Measurements from ENCODE around the gene FSTL1.
"Not testable (repeated sequence)": the region's sequence is repeated elsewhere in the genome, so short reads cannot be mapped to it uniquely, and the experiment has no call there.

The FSTL1 gene

DNA sequence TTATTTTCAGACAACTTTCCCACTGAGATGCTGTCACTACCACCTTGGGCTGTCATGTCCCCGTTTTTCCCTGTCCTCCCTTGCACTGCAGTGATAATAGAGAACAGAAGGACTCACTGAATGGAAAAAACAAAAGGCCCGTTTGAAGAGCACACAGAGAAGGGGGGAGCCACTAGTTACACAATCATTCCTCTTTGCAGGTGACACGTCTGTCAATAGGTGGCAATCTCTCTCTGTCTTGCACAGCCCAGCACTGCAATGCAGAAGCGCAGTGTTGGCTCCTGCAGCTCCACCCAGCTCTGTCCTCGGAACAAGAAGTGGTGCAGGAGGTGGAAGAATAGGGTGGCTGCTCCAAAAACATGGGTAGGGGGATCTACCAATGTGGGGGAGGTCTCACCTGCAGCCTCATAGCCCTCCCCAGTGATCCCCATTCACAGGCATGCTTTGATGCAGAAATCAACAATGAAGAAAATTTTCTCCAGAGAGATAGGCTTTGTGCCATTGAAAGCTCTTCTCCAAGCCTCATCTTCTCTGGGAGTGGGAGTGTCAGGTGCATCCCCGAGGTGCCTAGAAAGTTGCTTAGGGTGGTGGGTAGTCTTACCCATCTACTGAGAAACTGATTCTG is 31.8 kb downstream of the FSTL1 start:
- FAIRE-seq (no peak), DNase-seq (ENCODE audit: low spot score) (peak; percentile 60)

DNA sequence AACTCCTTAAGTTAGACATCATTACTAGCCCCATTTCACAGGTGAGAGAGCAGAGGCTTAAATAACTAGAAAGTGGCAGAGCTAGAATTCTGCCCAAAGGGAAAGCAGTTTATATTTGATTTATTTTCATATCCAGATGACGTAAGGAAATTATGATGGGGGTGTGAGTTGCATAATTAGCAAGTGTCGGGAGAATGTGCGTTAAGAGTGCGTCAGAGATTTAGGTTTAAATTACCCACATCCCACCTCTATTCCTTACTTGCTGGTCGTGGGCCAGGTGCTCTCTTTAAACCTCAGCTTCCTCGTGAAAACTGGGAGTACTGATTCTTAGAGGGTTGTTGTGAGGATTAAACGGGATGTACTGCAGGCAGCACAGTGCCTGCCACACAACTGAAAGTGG is 32.3 kb downstream of the FSTL1 start:
- DNase-seq (ENCODE audit: low spot score) (no peak), FAIRE-seq (no peak)

DNA sequence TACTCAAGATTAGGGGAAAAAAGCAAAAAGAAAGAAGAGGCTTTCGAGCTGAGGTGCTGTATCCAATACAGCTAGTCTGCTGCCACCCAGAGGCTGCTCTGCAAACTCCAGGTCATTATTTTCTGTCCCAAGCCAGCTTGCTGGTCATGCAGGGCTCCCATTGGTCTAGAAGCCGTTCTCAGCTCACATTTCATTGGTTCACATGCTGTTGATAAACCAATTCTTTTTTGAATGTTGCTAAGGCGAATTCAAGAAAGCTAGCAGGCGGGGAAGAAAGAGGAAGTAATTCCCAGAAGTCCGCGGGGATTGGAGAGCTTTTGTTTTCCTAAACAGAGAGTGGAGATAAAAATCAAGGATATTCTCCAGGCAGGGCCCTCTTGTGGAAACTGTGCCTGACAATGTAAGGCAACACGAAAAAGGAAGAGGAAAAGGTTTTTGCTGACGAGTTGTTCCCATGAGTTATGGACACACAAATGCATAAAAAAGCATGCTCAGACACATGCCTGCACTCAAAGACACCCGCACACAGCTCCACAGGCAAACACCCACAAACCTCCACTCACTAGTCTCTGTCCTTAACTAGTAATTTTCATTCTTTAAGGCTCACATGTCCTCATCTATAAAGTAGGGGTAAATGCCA is 33.4 kb downstream of the FSTL1 start:
- DNase-seq (ENCODE audit: low spot score) (peak; percentile 97), FAIRE-seq (peak; percentile 83)

DNA sequence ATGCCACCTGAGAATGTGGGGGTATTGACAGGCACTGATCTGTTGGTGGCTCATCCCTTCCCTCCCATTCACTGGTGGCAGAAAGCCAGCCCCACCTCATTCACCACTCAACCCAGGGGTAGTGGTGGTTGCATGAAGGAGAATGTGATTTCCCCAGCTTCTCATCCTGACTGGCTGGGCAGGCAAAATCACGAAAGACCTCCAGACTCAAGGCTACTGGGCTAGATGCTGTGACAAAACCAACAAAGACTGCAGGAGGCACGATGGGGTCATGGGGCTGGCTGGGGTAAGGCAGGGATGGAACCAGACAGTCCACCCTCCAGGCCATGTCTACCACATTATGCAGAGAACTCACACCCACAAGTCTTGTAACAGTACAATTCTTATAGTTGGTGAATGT is 33.9 kb downstream of the FSTL1 start:
- DNase-seq (ENCODE audit: low spot score) (no peak), FAIRE-seq (peak; percentile 65)

DNA sequence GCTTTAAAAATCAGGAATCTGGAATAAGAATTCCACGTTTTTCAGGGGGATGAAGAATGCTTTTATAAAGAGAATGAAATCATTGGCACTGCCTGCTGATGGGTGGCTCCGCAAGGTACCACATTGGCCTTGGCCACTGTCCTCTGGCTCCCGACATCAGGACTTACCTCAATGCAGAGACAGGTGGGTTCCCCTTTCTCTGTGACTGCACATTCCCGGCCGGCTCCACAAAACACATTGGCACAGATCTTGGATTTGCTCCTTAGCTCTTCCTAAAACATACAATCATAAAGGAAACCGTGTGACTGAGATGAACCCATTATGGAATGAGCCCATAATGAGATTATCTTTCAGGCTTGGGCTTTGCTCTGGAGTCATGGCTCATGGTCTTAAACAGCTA is 35.0 kb downstream of the FSTL1 start:
- no peak for DNase-seq (ENCODE audit: low spot score)
- FAIRE-seq = no peak

DNA sequence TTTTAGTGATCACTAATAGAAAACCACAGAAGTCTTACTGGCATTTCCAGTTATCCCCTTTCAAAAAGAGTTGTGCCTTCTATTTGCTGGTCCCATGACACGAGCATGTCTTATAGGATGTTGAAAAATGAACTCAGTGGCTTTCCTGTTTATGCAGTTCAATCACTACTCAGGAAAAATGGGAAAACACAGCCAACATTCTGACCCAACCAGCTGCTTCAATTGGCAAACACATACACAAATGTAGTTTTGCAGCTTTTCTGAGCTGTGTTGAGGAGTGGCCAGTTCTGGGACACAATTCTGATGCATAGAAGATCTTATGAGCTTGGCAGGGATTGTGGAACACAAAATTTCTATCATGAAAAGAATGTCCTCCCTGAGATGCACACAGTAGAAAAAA is 40.3 kb downstream of the FSTL1 start:
- DNase-seq (ENCODE audit: low spot score) = no peak
- no peak for FAIRE-seq

DNA sequence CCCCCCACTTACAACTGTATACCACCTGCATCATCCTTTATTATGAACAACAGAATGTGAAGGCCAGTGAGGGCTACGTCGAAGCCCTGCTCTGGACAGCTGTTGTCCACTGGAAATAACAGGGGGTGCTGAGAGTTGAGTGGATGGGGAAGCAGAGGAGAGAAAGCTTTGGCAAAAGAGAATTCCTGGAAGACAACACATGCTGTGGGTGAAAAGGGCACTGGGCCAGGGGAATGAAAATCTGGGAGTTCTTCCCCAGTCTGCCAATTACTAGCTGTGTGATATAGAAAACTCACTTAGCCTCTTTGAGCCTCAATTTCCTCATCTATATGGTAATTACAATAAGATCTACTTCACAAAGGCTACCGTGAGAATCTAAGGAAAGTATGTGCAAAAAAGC is 40.7 kb downstream of the FSTL1 start:
- no peak for DNase-seq (ENCODE audit: low spot score)
- FAIRE-seq = no peak

DNA sequence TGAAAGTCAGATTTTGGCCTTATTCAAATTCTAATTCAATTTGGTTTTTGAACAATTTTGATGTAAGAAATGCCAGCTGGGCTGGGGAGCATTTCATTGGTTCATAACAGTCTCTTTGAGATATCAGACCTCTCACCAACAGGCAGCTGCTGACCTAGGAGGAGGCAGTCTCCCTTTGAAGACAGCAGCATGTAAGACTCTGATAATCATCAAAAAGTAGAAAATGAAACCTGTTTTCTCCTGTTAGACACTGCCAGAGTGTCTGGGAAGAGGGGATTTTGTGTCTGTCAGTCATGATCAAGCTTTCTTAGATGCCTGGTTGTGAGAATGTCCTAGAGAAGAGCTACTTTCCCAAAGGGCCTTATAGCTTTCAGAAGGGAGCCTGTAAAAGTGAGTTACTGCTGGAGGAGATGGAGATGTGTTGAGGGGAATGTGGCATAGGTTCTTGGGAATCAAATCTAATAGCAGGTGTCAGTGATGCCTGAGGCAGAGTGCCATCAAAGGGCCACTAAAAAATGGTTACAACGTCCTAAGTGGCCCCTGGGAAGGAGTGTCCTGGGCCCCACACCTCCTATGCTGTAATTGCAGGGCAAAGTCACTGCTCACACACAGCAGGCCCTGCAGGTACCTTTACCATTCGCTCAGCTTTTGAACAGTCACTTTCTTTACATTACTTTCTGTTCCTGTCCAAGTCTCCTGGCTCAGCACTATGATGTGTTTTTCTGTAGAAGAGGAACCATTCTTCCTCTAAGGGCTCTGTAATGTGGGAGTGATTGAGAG is 43.1 kb downstream of the FSTL1 start:
- DNase-seq (ENCODE audit: low spot score) (no peak), FAIRE-seq (no peak)

DNA sequence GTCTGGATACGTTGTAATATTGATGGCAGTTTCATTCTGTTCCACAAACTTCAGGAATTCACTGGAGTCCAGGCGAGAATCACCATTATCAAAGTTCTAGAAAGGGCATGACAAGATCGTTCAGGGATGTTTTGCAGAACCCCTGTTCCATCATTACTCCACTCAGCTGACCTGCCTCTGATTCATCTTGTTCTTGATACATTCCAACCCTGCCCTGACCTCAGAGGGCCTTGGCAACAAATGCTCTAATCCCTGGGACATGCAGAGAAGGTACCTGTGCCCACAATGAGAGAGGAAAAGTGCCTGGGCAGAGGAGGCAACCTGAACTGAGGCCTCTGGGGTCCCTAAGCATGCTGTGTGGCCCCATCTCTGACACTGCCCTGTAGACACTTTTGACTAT is 45.9 kb downstream of the FSTL1 start:
- DNase-seq (ENCODE audit: low spot score) (no peak), FAIRE-seq (peak; percentile 20)

DNA sequence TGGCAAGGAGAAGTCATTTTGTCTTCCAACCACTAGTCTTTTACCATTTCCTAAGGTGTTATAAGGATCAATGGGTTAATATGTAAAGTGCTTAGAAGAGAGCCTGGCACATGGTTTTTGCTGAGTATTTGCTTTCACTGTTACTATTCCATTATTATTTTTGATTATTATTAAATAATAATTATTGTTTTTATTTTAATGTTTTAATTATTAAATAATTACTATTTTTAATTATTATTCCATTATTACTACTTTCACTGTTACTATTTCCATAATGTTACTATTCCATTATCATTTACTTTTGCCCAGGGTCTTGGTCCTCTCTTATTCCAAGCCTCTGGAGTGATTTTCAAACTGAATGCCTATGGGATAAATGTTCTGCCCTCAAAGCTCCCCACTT is 48.5 kb downstream of the FSTL1 start:
- no peak for FAIRE-seq

DNA sequence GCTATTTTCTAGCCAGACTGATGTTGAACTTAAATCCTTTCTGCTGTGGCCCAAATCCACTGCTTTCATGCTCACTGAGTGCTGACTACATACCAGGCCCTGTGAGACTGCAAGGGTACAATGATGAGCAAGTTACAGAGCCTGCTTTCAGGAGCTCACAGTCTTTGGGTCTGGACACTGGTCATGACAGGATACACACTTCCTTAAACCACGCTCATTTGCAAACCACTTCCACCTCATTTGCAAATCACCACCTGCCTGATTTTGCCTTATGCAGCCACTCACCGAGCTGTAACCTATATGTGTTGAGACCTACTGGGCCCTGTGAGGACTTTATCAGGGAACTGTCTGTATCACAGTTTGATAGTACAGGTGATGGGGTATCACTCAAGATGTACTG is 51.4 kb downstream of the FSTL1 start:
- DNase-seq (ENCODE audit: low spot score) (no peak), FAIRE-seq (peak; percentile 78)

More for the DNA sequence above, 48.5 kb downstream of the FSTL1 start:
- DNase-seq (ENCODE audit: low spot score) = no peak

DNA sequence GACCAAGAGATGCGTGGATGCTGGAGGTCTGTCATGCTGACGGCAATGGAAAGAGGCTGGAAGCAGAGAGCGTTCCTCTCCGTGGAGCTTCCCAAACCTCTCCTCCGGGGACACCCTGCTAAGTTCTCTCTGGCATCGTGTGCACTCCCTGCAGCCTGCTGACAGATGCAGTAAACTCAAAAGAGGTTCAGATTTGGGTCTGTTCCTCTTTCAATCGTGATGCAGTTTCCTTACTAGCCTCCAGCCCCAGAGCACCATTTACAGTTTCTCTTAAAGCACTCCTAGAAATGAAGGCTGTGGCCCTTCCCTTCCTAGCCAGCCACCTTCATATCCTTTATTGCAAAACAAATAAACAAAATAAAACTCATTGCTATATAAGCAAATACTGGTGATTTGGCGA is 54.3 kb downstream of the FSTL1 start:
- FAIRE-seq (no peak), DNase-seq (ENCODE audit: low spot score) (no peak)

DNA sequence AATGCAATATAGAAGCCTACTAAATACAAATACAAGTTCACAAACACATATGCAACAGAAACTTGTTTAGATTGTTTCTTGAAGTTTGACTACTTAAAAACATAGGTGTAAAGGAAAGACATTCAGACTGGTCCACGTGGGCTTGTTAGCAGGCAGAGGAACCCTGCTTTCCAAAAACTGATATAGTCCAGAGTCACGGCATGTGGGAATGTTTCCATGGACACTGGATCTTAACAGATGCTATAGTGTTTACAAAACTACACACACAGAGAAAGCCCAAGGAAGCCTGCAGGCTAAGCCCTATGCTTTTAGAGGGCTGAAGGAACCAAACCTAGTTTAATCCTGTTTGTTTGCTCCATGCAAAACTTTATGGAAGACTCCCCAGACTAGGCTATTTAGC is 56.4 kb downstream of the FSTL1 start:
- no peak for DNase-seq (ENCODE audit: low spot score)
- FAIRE-seq = no peak

DNA sequence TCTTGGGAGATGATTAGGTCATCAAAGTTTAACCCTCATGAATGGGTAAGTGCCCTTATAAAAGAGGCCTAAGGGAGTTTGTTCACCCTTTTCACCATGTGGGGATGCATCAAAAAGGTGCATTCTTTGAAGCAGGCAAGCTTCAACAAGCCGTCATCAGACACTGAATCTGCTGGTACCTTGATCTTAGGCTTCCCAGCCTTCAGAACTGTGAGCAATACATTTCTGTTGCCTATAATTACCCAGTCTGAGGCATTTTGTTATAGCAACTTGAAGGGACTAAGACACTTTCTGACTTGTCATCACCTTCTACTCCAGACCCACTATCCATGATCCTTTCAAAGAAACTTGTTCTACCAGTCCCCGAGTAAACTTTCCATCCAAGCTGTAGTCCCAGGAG is 57.0 kb downstream of the FSTL1 start:
- no peak for FAIRE-seq
- no peak for DNase-seq (ENCODE audit: low spot score)

DNA sequence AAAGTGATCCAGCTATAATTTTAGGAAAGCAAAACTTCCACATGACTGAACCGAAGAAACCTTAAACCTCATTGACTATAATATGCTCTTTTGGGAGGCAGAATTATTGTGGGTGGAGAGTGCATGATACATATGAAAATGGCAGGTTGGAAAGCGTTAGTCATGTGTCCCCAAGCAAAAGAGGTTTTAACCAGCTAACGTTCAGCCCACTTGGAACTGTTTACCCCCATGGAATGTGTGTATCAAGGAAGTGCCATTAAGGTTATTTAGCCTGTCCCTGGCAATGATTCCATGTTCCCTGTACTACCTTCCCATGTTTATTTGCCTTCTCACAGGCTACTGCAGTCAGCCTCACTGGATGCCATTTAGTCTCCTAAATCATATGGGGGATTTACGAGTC is 57.5 kb downstream of the FSTL1 start:
- DNase-seq (ENCODE audit: low spot score) = no peak
- FAIRE-seq = no peak

DNA sequence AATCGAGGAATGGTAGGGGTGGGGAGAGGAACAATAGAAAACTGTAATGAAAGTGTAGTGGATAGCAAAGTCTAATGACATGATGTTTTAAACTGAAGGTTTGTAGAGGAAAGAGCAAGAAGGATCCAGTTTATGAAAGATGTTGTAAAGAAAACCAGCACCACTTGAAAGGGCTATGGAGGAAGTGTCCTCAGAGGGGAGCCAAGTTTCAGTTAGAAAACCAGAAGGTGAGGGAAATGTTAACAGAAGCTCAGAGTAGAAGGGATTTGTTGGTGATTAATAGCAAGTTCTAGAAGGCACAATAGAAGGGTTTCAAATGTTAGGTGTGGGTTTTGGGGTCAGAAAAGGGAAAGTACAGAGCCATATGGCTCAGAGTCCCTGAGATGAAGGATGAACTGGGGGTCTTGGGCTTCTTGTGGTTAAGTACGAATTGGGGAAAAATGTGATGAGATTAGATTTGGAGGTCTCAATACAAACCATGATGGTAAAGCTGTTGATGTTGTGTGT is 67.8 kb downstream of the FSTL1 start:
- FAIRE-seq (no peak), DNase-seq (ENCODE audit: low spot score) (no peak)

DNA sequence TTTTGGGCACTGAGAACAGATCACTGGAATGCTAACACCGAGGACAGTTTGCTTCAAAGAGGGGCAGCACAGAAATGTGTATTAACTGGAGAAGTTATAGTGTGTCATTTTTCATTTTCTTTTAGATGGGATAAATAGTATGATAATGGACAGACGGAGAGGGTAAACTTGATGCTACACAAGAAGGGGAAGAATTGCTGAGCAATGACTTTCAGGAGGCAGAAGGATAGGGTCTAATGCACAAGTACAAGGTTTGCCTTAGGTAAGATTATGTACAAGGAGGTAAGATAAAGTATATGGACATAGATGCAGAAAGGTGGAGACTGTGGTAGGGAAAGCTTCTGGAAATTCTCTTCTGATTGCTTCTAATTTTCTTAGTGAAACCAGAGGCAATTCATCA is 69.3 kb downstream of the FSTL1 start:
- no peak for DNase-seq (ENCODE audit: low spot score)
- FAIRE-seq = no peak

DNA sequence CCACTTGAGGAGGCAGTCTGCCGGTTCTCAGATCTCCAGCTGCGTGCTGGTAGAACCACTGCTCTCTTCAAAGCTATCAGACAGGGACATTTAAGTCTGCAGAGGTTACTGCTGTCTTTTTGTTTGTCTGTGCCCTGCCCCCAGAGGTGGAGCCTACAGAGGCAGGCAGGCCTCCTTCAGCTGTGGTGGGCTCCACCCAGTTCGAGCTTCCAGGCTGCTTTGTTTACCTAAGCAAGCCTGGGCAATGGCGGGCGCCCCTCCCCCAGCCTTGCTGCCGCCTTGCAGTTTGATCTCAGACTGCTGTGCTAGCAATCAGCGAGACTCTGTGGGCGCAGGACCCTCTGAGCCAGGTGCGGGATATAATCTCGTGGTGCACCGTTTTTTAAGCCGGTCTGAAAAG is 72.8 kb downstream of the FSTL1 start:
- DNase-seq (ENCODE audit: low spot score); FAIRE-seq: not testable (repeated sequence)

DNA sequence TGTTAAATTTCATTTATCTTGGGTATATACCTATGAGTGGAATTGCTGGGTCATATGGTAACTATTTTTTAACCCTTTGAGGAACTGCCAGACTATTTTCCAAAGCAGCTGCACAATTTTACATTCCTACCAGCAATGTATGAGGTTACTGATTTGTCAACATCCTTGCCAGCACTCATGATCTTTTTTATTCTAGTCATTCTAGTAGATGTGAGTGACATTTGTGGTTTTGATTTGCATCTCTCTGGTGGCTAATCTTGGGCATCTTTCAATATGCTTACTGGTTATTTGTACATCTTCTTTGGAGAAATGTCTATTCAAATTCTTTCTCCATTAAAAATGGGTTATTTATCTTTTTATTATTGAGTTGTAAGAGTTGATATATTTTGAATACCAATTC is 80.3 kb downstream of the FSTL1 start:
- no peak for DNase-seq (ENCODE audit: low spot score)
- no peak for FAIRE-seq

DNA sequence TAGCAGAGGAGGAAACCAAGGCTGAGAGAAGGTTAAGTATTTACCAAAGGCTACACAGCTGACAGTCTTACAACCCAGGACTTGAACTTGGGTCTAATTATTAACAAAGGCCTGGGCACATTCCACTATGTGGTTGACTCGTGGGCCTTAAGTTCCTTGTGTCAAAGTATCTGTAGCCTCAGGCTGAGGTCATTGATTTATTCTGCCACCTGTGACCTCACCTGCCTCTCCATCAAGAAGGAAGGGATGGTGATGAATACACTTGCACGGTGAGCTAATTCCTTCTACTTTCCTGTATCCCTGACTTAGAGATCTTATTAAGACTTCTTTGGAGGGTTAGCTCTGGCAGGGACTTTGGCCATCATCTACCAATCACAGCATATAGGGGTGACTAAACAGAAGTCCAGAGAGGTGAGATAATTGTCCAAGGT is 81.7 kb downstream of the FSTL1 start:
- FAIRE-seq = no peak
- DNase-seq (ENCODE audit: low spot score) = no peak

DNA sequence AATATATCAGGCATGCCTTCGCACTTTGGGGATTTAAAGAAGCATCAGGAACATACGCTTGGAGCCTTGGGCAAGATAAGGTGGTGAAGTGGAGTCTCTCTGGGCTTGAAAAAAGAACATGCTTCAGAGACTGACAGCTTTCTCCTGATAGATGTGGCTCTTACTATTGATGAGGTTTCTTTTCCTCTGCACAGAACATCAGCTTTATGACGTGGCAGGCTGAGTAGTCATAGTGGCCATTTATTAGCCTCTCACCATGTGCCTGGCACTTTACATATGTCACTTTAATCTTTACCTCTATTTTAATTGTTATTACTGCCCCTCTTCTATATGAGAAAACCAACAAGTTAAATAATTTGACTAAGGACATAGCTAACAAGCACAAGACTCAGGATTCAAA is 82.6 kb downstream of the FSTL1 start:
- FAIRE-seq (no peak), DNase-seq (ENCODE audit: low spot score) (no peak)

DNA sequence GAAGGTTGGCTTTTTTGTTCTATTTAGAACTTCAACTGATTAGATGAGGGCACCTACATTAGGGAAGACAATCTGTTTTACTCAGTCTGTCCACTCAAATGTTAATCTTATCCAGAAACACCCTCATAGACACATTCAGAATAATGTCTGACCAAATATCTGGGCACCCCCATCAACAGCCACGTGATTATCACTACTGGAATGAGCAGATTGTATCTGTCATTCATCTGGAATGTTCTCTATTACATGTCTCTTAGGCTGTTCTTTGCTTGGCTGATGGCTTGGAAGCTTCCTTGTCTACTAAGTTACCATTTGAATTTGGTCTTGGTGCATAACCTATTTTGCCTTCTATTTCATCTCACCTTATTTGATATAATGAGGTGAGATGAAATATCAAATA is 86.0 kb downstream of the FSTL1 start:
- FAIRE-seq (peak; percentile 74), DNase-seq (ENCODE audit: low spot score) (no peak)

DNA sequence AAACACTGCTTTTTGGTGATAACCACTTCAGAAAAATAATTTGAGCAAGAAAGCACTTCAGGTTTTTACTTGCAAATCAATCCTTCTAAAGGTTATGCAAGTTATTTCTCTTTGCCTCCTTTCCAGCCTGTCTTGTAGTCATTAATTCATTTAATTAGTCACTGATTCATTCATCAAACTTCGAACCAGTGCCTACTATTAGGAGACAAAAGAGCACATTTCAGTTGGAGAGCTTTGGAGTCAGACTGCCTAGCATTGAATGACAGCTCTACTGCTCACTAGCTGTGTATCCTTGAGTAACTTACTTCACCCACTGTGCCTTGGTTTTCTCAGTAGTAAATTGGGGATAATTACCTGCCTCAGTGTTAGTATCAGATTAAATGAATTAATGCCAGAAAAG is 86.7 kb downstream of the FSTL1 start:
- FAIRE-seq (no peak), DNase-seq (ENCODE audit: low spot score) (no peak)
